Natural killer cell (primary cell): ENCODE data around the gene GPC5. TPM values are rescaled to one million over a fixed set of nuclear protein-coding genes. Genes with fewer than 3 reads are reported as not detected.

Experiments used
- ATAC-seq, 3 donors: fragments of 150-1000 bp in 2 of 3; fragments of 200-7000 bp in 1 of 3; cut with Tn5 transposase; 1 replicate in 1 of 3; 2 replicates in 2 of 3; pipeline ENCODE4 v1.10.0; 2021; ENCODE audit warnings: mild to moderate bottlenecking in 2 of 3, moderate library complexity in 2 of 3
- DNase-seq, 2 donors: peaks; one replicate each; pipeline versions ENCODE4 v3.0.0 to v3.0.0-alpha.2; 2013 to 2021; ENCODE audit warnings: mixed read lengths in 1 of 2
- H3K27ac ChIP-seq: one replicate; pipeline ENCODE4 v1.5.1; 2013; ENCODE audit warnings: mild to moderate bottlenecking, low read length
- H3K27me3 ChIP-seq: one replicate; pipeline ENCODE4 v1.6.1; 2013; ENCODE audit warnings: low read length; ENCODE audit not compliant: control insufficient read depth, insufficient read depth
- H3K36me3 ChIP-seq: one replicate; pipeline ENCODE4 v1.6.1; 2013; ENCODE audit warnings: low read length; ENCODE audit not compliant: control insufficient read depth, insufficient read depth
- H3K4me1 ChIP-seq: one replicate; pipeline ENCODE4 v1.6.1; 2013; ENCODE audit warnings: low read length; ENCODE audit not compliant: control insufficient read depth, insufficient read depth
- H3K4me3 ChIP-seq: one replicate; pipeline ENCODE4 v1.5.1; 2013; ENCODE audit warnings: low read length
- H3K9me3 ChIP-seq: one replicate; pipeline ENCODE4 v1.6.1; 2013; ENCODE audit warnings: low read length; ENCODE audit not compliant: control insufficient read depth, insufficient read depth
- H3K27ac Mint-ChIP-seq, 2 donors: one replicate each; pipeline ENCODE4 v1.8.0; 2022; ENCODE audit warnings: mild to moderate bottlenecking in 2 of 2, mixed read lengths in 2 of 2, moderate library complexity in 1 of 2
- H3K27me3 Mint-ChIP-seq, 2 donors: one replicate each; pipeline ENCODE4 v1.8.0; 2022; ENCODE audit warnings: low read depth in 2 of 2, mixed read lengths in 2 of 2
- H3K36me3 Mint-ChIP-seq: one replicate; pipeline ENCODE4 v1.8.0; 2022; ENCODE audit warnings: mixed read lengths
- H3K4me1 Mint-ChIP-seq, 2 donors: one replicate each; pipeline ENCODE4 v1.8.0; 2022; ENCODE audit warnings: mixed read lengths in 2 of 2
- H3K4me3 Mint-ChIP-seq: one replicate; pipeline ENCODE4 v1.8.0; 2022; ENCODE audit warnings: mild to moderate bottlenecking, moderate library complexity, mixed read lengths
- H3K9me3 Mint-ChIP-seq, 2 donors: one replicate each; pipeline ENCODE4 v1.8.0; 2022; ENCODE audit warnings: mixed read lengths in 2 of 2
- CTCF ChIP-seq: fragments of 200-600 bp; IDR thresholded peaks from one replicate; pipeline ENCODE4 v1.8.0; 2022; ENCODE audit warnings: antibody characterized with exemption
- WGBS: methylation state at CpG from one replicate; pipeline ENCODE4 v1.1.7; 2013; ENCODE audit warnings: missing lambda C conversion rate; ENCODE audit not compliant: insufficient coverage; 5-methylcytosine and 5-hydroxymethylcytosine counted together
- intact Hi-C: fragments of 100-400 bp; cut with micrococcal nuclease; formaldehyde crosslinking; loops from one replicate; pipeline ENCODE4 v1.14.2; 2022
- total RNA-seq, 4 donors: library from RNA; stranded (reverse); fragments of 120-200 nt in 1 of 4; gene quantifications; one replicate each; pipeline versions ENCODE4 v1.2.3 to v1.2.4, GENCODE V29; 2013 to 2022

The GPC5 gene
- total RNA-seq, 3 donors from 2014 or later (not counting 1 experiment from before 2014, with no cell fraction given), result not detected

- H3K4me3 ChIP-seq, result no peak overlapping the region
- H3K27ac ChIP-seq, result no peak overlapping the region
- no peaks in the 10 kb centered on the region for H3K4me1 ChIP-seq
- intact Hi-C loops, result no loop called here
- H3K27ac Mint-ChIP-seq, result no peak overlapping the region
- no peak for TF ChIP-seq CTCF
- H3K9me3 ChIP-seq, result no peaks in the 10 kb centered on the region
- H3K4me1 Mint-ChIP-seq, result no peaks in the 10 kb centered on the region
- no peaks in the 10 kb centered on the region for H3K36me3 ChIP-seq
- DNase-seq (no peak), ATAC-seq (no peak)
- H3K36me3 Mint-ChIP-seq, result no peaks in the 10 kb centered on the region
- no peaks in the 10 kb centered on the region for H3K27me3 ChIP-seq
- H3K27me3 Mint-ChIP-seq, result no peaks in the 10 kb centered on the region
- no peak overlapping the region for H3K4me3 Mint-ChIP-seq
- H3K9me3 Mint-ChIP-seq, result peaks cover 4 to 12% of the 10 kb centered on the region in 2 donors
- 79% methylated on average over 3 of the region's 3 CpGs for WGBS
Measured at GRCh38 chr13:91684746-91685145, 286.3 kb downstream of the GPC5 start.

GRCh38 chr13:91690944-91691343 lies 292.5 kb downstream of the GPC5 start:
- intact Hi-C loops, result no loop called here

GRCh38 chr13:91693466-91693865 lies 295.0 kb downstream of the GPC5 start:
- intact Hi-C loops, result no loop called here
- Mint-ChIP-seq H3K4me1 (no peaks in the 10 kb centered on the region), H3K27ac (no peak overlapping the region), H3K9me3 (peaks cover 0 to 2% of the 10 kb centered on the region in 2 donors), H3K4me3 (no peak overlapping the region), H3K27me3 (no peaks in the 10 kb centered on the region), H3K36me3 (no peaks in the 10 kb centered on the region)
- no peak overlapping the region for H3K27ac ChIP-seq
- ATAC-seq (no peak), DNase-seq (no peak)
- H3K27me3 ChIP-seq, result no peaks in the 10 kb centered on the region
- no peaks in the 10 kb centered on the region for H3K36me3 ChIP-seq
- no peaks in the 10 kb centered on the region for H3K9me3 ChIP-seq
- H3K4me1 ChIP-seq, result no peaks in the 10 kb centered on the region
- no peak overlapping the region for H3K4me3 ChIP-seq
- 90% methylated on average over 11 of the region's 11 CpGs for WGBS
- no peak for TF ChIP-seq CTCF

More at GRCh38 chr13:91690944-91691343, 292.5 kb downstream of the GPC5 start:
- no peak for TF ChIP-seq CTCF
- no peaks in the 10 kb centered on the region for H3K36me3 ChIP-seq
- H3K4me3 ChIP-seq, result no peak overlapping the region
- H3K27ac ChIP-seq, result no peak overlapping the region
- H3K4me1 Mint-ChIP-seq, result no peaks in the 10 kb centered on the region
- H3K27me3 Mint-ChIP-seq, result no peaks in the 10 kb centered on the region
- 88% methylated on average over 6 of the region's 6 CpGs for WGBS
- no peak overlapping the region for H3K27ac Mint-ChIP-seq
- H3K9me3 ChIP-seq, result no peaks in the 10 kb centered on the region
- no peaks in the 10 kb centered on the region for H3K36me3 Mint-ChIP-seq
- no peaks in the 10 kb centered on the region for H3K4me1 ChIP-seq
- no peaks in the 10 kb centered on the region for H3K27me3 ChIP-seq
- no peak for ATAC-seq
- H3K4me3 Mint-ChIP-seq, result no peak overlapping the region
- peaks cover 0 to 2% of the 10 kb centered on the region in 2 donors for H3K9me3 Mint-ChIP-seq
- DNase-seq, result no peak

- DNase-seq (no peak), ATAC-seq (no peak)
- H3K27ac Mint-ChIP-seq, result no peak overlapping the region
- no peaks in the 10 kb centered on the region for H3K36me3 ChIP-seq
- no peaks in the 10 kb centered on the region for H3K9me3 ChIP-seq
- no peak overlapping the region for H3K4me3 Mint-ChIP-seq
- intact Hi-C loops, result no loop called here
- no CpG with 5 or more reads among the region's 2 CpGs for WGBS
- no peaks in the 10 kb centered on the region for H3K4me1 Mint-ChIP-seq
- H3K27ac ChIP-seq, result no peak overlapping the region
- TF ChIP-seq CTCF, result no peak
- peaks cover 0 to 6% of the 10 kb centered on the region in 2 donors for H3K9me3 Mint-ChIP-seq
- no peaks in the 10 kb centered on the region for H3K36me3 Mint-ChIP-seq
- H3K27me3 ChIP-seq, result no peaks in the 10 kb centered on the region
- H3K4me3 ChIP-seq, result no peak overlapping the region
- no peaks in the 10 kb centered on the region for H3K4me1 ChIP-seq
- H3K27me3 Mint-ChIP-seq, result no peaks in the 10 kb centered on the region
Measured at GRCh38 chr13:91698308-91698707, 299.9 kb downstream of the GPC5 start.
